Hematopoietic multipotent progenitor cell treated with erythropoietin and hydrocortisone succinate and interleukin-3 and kit ligand, for 8 days (in vitro differentiated cells): ENCODE data around the gene DLX5.

ENCODE experiments used
- DNase-seq: peaks from one replicate; pipeline ENCODE4 v3.0.0-alpha.2; 2015

The DLX5 gene

DNA sequence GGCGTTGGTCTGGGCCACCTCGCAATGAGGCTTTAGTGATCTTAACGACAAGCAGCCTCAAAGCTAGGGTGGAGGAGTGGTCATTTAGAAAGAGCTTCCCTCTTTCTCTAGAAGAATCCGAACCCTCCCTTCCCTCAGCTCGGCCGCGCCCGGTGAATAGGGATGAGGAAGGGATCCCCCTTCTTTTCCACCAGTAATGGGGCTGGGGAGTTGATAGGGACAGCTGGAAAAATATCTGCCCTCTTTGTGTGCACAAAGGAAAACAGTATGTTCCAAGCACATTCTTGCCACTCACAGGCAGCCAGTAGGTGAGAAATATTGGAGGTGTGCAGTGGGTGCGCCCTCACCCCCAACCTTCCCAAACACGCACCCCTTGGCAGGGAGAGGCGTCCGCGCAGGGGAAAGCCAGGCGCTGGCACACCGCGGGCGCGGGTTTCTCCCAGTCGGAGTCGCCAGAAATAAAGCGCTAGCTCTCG, 6.5 kb downstream of the DLX5 start:
- no peak for DNase-seq

- DNase-seq = no peak
Observed at GRCh38 chr7:97017192-97018125, 7.2 kb downstream of the DLX5 start.

DNA sequence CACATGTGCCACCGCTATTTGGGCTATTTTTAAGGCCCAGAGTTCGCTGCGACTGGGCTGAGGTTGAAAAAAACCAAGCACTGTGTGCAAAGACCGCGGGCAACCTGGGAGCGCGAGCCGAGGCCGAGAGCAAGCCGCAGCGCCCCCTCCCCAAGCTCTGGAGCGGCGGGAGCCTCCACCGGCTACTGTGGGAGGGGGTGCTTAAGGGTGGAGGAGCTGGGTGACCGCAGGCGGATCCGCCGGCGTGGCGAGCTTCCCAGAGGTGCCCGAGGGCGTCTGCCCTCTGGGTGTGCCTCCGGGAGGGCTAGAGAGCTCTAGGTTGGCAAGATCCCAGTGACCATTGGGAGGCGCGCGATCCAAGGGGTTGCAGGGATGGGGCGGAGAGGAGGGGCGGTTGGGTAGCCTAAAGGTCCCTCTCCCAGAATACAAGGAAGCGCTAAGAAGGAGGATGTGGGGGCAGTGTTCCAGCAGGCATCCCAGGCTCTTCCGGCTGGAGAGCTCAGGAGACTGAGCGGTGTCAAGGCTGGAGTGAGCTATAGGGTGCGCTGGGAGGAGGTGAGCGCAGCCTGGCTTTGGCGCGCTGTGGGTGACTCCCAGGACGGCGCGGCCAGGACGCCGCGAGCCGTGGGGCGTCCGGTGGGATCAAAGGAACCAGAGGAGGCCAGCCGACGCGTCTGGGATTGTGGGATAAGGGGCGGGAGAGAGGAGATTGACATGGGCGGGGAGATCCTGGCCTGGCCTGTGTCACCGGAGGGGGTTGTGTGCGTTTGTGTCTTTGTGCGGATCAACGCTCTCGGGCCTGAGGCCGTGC, 8.0 kb downstream of the DLX5 start:
- DNase-seq = no peak

GRCh38 chr7:97015756-97016380, 8.8 kb downstream of the DLX5 start:
- no peak for DNase-seq

- DNase-seq = no peak
Observed at GRCh38 chr7:97015279-97015678, 9.4 kb downstream of the DLX5 start.

DNA sequence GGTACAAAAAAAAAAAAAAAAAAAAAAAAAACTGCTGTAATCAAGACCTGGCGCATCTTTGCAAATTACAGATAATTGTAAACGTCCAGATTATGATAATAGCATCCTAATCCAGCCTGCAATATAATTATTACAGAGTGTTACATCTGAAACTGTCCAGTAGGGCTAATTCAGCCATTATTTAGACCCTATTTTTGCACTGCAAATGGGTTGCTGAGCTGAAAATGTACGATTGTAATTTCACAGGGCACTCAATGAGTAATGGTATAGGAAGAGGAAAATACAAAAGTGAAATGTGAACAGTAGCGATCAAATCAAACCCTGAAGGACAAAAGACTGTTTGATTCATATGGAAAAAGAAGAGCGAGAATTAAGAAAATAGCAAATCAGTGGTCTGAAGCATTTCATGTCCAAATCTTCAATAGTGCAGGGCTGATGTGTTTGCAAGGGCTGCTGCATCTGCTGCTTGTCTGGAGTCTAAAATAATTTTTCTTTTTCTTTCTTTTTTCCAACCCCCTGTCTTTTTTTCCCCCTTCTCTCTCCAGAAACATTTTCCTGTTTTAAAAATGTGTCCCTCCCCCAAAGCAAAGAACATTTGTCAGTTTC, 10.4 kb downstream of the DLX5 start:
- no peak for DNase-seq

GRCh38 chr7:97013845-97014134, 10.8 kb downstream of the DLX5 start:
- DNase-seq = no peak

GRCh38 chr7:97013134-97013844, 11.3 kb downstream of the DLX5 start:
- DNase-seq = no peak

- no peak for DNase-seq
Observed at GRCh38 chr7:97012365-97013133, 12.1 kb downstream of the DLX5 start.

GRCh38 chr7:97011536-97012364, 12.9 kb downstream of the DLX5 start:
- DNase-seq = no peak

DNA sequence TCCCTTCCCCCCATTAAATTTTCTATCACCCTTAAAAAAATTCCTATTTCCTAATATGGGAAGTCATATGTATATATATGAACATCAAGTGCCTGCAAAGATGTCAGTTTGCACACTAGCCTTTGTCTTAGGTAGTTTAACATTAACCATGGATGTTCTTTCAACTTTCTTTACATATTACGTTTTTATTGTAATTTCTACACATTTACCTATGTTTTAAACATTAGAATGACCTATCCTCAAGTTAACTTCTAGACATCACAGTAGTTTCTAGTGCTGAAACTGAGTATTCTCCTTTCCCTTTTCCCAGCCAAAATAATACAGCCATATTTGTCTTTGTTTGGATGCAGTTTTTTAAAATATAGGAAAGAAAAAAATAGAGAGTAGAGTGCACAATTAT, 13.5 kb downstream of the DLX5 start:
- DNase-seq = no peak

DNA sequence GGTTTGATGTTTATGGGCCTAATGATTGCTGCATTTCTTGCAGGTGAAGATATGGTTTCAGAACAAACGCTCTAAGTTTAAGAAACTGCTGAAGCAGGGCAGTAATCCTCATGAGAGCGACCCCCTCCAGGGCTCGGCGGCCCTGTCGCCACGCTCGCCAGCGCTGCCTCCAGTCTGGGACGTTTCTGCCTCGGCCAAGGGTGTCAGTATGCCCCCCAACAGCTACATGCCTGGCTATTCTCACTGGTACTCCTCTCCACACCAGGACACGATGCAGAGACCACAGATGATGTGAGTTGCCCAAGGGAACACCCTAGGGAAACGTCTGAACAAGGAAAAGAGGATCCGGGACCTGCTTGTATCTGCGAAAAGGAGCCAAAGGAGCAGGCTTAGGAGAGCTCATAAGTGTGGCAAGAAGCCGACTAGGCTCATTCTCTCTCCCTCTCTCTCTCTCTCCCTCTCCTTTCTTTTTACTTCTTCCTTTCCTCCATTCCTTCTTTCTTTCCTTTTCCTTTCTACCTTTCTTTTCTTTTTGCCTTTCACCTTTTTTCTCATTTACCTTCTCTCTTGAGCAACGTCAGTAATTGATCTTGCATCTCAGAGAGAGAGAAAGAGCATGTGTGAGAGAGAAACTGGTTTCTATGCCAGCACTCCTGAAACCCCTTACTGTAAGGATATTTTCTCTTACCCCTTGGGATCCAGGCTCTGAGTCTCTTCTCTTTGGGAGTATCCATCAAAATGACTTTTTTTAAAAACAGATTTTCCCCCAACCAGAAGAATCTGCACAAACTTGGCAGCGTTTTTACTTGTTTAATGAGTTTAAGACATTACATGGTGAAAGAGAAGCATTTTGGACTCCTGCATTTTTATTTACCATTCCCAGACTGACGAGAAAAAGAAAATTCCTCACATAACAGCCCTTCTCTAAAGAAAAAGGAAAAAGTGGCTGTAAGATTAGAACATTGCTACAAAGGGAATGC, 14.6 kb downstream of the DLX5 start:
- no peak for DNase-seq

- DNase-seq = no peak
Observed at GRCh38 chr7:97008275-97008917, 16.2 kb downstream of the DLX5 start.

DNA sequence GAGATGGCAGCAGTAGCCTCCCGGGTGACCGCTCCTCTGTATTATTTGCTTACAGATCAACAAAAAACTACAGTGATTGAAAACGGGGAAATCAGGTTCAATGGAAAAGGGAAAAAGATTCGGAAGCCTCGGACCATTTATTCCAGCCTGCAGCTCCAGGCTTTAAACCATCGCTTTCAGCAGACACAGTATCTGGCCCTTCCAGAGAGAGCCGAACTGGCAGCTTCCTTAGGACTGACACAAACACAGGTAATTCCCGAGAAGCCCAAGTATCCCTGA, 17.1 kb downstream of the DLX5 start:
- no peak for DNase-seq

GRCh38 chr7:97006816-97007582, 17.6 kb downstream of the DLX5 start:
- no peak for DNase-seq

GRCh38 chr7:97006055-97006815, 18.4 kb downstream of the DLX5 start:
- DNase-seq = peak; percentile 5
